SK-N-SH treated with all-trans-retinoic acid at 6 μM for 48 hours (cell line): ENCODE measurements around the gene CBFA2T2.

Experiments used
- ATAC-seq: fragments of 200-7000 bp; cut with Tn5 transposase; 3 replicates; pipeline ENCODE4 v1.9.1; 2020; ENCODE audit warnings: mild to moderate bottlenecking, moderate library complexity
- ARNTL ChIP-seq: fragments of 450-650 bp; formaldehyde crosslinking; IDR thresholded peaks from 2 replicates; pipeline ENCODE4 v1.5.0; 2020; ENCODE audit warnings: low read depth, mild to moderate bottlenecking, moderate library complexity, borderline replicate concordance
- BACH2 ChIP-seq: fragments of 250-450 bp; sonication (Bioruptor Pico); IDR thresholded peaks from 2 replicates; pipeline ENCODE4 v1.9.0; 2021; ENCODE audit warnings: mild to moderate bottlenecking, borderline replicate concordance
- CREB5 ChIP-seq: fragments of 250-450 bp; sonication (Bioruptor Pico); IDR thresholded peaks from 2 replicates; pipeline ENCODE4 v1.5.1; 2020; ENCODE audit warnings: low read depth, mild to moderate bottlenecking, moderate library complexity
- CSDC2 ChIP-seq: fragments of 250-450 bp; sonication (Bioruptor Pico); IDR thresholded peaks from 2 replicates; pipeline ENCODE4 v1.5.0; 2020; ENCODE audit warnings: mild to moderate bottlenecking, moderate library complexity
- CSRNP3 ChIP-seq: fragments of 250-450 bp; sonication (Bioruptor Pico); IDR thresholded peaks from 2 replicates; pipeline ENCODE4 v1.5.1; 2021; ENCODE audit warnings: mild to moderate bottlenecking, moderate library complexity
- ESRRG ChIP-seq: fragments of 250-450 bp; sonication (Bioruptor Pico); IDR thresholded peaks from 2 replicates; pipeline ENCODE4 v1.6.1; 2021; ENCODE audit warnings: mild to moderate bottlenecking
- GLIS3 ChIP-seq: fragments of 250-450 bp; sonication (Bioruptor Pico); IDR thresholded peaks from 2 replicates; pipeline ENCODE4 v1.5.0; 2020; ENCODE audit warnings: mild to moderate bottlenecking, moderate library complexity
- ISL1 ChIP-seq: fragments of 250-450 bp; sonication (Bioruptor Pico); IDR thresholded peaks from 2 replicates; pipeline ENCODE4 v2.1.2; 2022; ENCODE audit warnings: mild to moderate bottlenecking, moderate library complexity
- OSR1 ChIP-seq: fragments of 250-450 bp; sonication (Bioruptor Pico); IDR thresholded peaks from 2 replicates; pipeline ENCODE4 v1.8.0; 2022; ENCODE audit warnings: moderate library complexity, mild to moderate bottlenecking, inconsistent platforms
- PATZ1 ChIP-seq: fragments of 250-450 bp; sonication (Bioruptor Pico); IDR thresholded peaks from 2 replicates; pipeline ENCODE4 v1.8.0; 2020; ENCODE audit warnings: mild to moderate bottlenecking, moderate library complexity, borderline replicate concordance
- POU6F1 ChIP-seq: fragments of 250-450 bp; sonication (Bioruptor Pico); IDR thresholded peaks from 2 replicates; pipeline ENCODE4 v1.8.0; 2021; ENCODE audit warnings: low read depth, mild to moderate bottlenecking, moderate library complexity, borderline replicate concordance
- PPARA ChIP-seq: fragments of 250-450 bp; sonication (Bioruptor Pico); IDR thresholded peaks from 2 replicates; pipeline ENCODE4 v1.5.0; 2020; ENCODE audit warnings: mild to moderate bottlenecking, borderline replicate concordance
- RARB ChIP-seq: fragments of 250-450 bp; sonication (Bioruptor Pico); IDR thresholded peaks from 2 replicates; pipeline ENCODE4 v1.8.0; 2021; ENCODE audit warnings: mild to moderate bottlenecking, moderate library complexity
- SNAI2 ChIP-seq: fragments of 250-450 bp; sonication (Bioruptor Pico); IDR thresholded peaks from 2 replicates; pipeline ENCODE4 v1.5.0; 2020; ENCODE audit warnings: mild to moderate bottlenecking, moderate library complexity
- TCF4 ChIP-seq: fragments of 250-450 bp; sonication (Bioruptor Pico); IDR thresholded peaks from 2 replicates; pipeline ENCODE4 v1.8.0; 2021; ENCODE audit warnings: mild to moderate bottlenecking, moderate library complexity, borderline replicate concordance
- TOX ChIP-seq: fragments of 250-450 bp; sonication (Bioruptor Pico); IDR thresholded peaks from 2 replicates; pipeline ENCODE4 v1.8.0; 2021; ENCODE audit warnings: mild to moderate bottlenecking, moderate library complexity, borderline replicate concordance
- TSHZ2 ChIP-seq: fragments of 250-450 bp; sonication (Bioruptor Pico); IDR thresholded peaks from 2 replicates; pipeline ENCODE4 v1.5.0; 2020; ENCODE audit warnings: mild to moderate bottlenecking, moderate library complexity
- ZC3H10 ChIP-seq: fragments of 250-450 bp; sonication (Bioruptor Pico); IDR thresholded peaks from 2 replicates; pipeline ENCODE4 v1.5.1; 2021; ENCODE audit warnings: mild to moderate bottlenecking, moderate library complexity
- ZFP3 ChIP-seq: fragments of 250-450 bp; sonication (Bioruptor Pico); IDR thresholded peaks from 2 replicates; pipeline ENCODE4 v1.5.0; 2020; ENCODE audit warnings: mild to moderate bottlenecking, moderate library complexity
- ZFP30 ChIP-seq: fragments of 450-650 bp; formaldehyde crosslinking; IDR thresholded peaks from 2 replicates; pipeline ENCODE4 v1.5.0; 2022; ENCODE audit warnings: mild to moderate bottlenecking, moderate library complexity
- ZNF565 ChIP-seq: fragments of 450-650 bp; formaldehyde crosslinking; conservative IDR thresholded peaks from 2 replicates; pipeline ENCODE4 v1.5.0; 2020; ENCODE audit warnings: low read depth, mild to moderate bottlenecking, moderate library complexity
- ZNF70 ChIP-seq: fragments of 450-650 bp; formaldehyde crosslinking; IDR thresholded peaks from 2 replicates; pipeline ENCODE4 v1.5.0; 2020; ENCODE audit warnings: mild to moderate bottlenecking, moderate library complexity
- ZNF8 ChIP-seq: fragments of 450-650 bp; formaldehyde crosslinking; IDR thresholded peaks from 2 replicates; pipeline ENCODE4 v1.5.0; 2020; ENCODE audit warnings: mild to moderate bottlenecking, moderate library complexity

CBFA2T2 gene

GRCh38 chr20:33561692-33562601 lies 72.1 kb downstream of the CBFA2T2 start:
- peak; percentile 97 for ATAC-seq

More at GRCh38 chr20:33561692-33562601, 72.1 kb downstream of the CBFA2T2 start:
- TF ChIP-seq ISL1 (CRISPR knock-in tag) (peak; percentile 68), TOX (CRISPR knock-in tag) (peak; percentile 70; the same call in 1 of the 2 replicates), ZNF565 (CRISPR knock-in tag) (no peak), ZFP30 (CRISPR knock-in tag) (no peak), ZNF70 (CRISPR knock-in tag) (no peak), ESRRG (CRISPR knock-in tag) (no peak), ZNF8 (no peak), GLIS3 (0 out of 2 replicates have a peak, but pooled peaks have one; percentile 50), CSRNP3 (no peak), CSDC2 (CRISPR knock-in tag) (peak; percentile 88; the same call in 1 of the 2 replicates), POU6F1 (CRISPR knock-in tag) (no peak), PATZ1 (CRISPR knock-in tag) (no peak), SNAI2 (CRISPR knock-in tag) (peak; percentile 74; the same call in 1 of the 2 replicates), BACH2 (CRISPR knock-in tag) (0 out of 2 replicates have a peak, but pooled peaks have one; percentile 14), OSR1 (CRISPR knock-in tag) (no peak), PPARA (no peak), RARB (CRISPR knock-in tag) (no peak), ZFP3 (CRISPR knock-in tag) (no peak), ZC3H10 (no peak), CREB5 (CRISPR knock-in tag) (no peak), TSHZ2 (CRISPR knock-in tag) (peak; percentile 99), ARNTL (CRISPR knock-in tag) (no peak), TCF4 (CRISPR knock-in tag) (peak; percentile 100)
